ENCODE data around the gene SMARCB1.

DNA sequence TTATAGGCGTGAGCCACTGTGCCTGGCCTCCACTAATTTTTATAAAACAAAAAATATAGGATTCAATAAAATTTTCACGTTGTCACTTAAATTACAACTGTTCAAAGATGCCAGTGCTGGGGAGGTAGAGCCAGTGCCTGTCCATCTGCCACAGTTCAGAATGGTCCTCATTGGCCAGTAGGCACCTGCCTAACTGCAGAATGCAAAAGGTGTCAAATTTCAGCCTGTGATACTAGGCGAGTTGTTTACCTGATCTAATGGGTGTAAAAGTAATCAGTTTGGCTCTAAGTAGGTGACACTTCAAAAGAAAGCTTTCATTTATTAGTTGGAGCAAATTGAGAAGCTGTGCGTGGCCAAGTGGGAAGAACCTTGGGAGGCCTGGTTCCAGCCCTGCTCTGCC is 2.4 kb downstream of the SMARCB1 start:
- TF ChIP-seq, protein P1, sequence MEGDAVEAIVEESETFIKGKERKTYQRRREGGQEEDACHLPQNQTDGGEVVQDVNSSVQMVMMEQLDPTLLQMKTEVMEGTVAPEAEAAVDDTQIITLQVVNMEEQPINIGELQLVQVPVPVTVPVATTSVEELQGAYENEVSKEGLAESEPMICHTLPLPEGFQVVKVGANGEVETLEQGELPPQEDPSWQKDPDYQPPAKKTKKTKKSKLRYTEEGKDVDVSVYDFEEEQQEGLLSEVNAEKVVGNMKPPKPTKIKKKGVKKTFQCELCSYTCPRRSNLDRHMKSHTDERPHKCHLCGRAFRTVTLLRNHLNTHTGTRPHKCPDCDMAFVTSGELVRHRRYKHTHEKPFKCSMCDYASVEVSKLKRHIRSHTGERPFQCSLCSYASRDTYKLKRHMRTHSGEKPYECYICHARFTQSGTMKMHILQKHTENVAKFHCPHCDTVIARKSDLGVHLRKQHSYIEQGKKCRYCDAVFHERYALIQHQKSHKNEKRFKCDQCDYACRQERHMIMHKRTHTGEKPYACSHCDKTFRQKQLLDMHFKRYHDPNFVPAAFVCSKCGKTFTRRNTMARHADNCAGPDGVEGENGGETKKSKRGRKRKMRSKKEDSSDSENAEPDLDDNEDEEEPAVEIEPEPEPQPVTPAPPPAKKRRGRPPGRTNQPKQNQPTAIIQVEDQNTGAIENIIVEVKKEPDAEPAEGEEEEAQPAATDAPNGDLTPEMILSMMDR (IDR thresholded peaks at IDR 0.05): no peak
- TF ChIP-seq EZH2 (IDR thresholded peaks at IDR 0.05; ENCODE audit: borderline replicate concordance, insufficient read depth, low read depth, low read length, poor library complexity, severe bottlenecking): no peak
